GM21360 (cell line): ENCODE results near the gene CST3.
"Not testable (repeated sequence)": the region's sequence is repeated elsewhere in the genome, so short reads cannot be mapped to it uniquely, and the experiment has no call there.

Experiments
- ATAC-seq: cut with Tn5 transposase; IDR thresholded peaks from one replicate; pipeline ENCODE4 v1.9.1; 2021; ENCODE audit warnings: mild to moderate bottlenecking, moderate library complexity; ENCODE audit not compliant: unreplicated experiment

The CST3 gene

GRCh38 chr20:23629542-23630391 lies 8.0 kb downstream of the CST3 start:
- ATAC-seq, result no peak

- ATAC-seq, result no peak
Observed at GRCh38 chr20:23629017-23629541, 8.7 kb downstream of the CST3 start.

- no peak for ATAC-seq
Observed at GRCh38 chr20:23628402-23629016, 9.2 kb downstream of the CST3 start.

GRCh38 chr20:23627501-23627900 lies 10.3 kb downstream of the CST3 start:
- no peak for ATAC-seq

- no peak for ATAC-seq
Observed at GRCh38 chr20:23626040-23626620, 11.6 kb downstream of the CST3 start.

GRCh38 chr20:23625236-23625964 lies 12.4 kb downstream of the CST3 start:
- no peak for ATAC-seq

- no peak for ATAC-seq
Observed at GRCh38 chr20:23624324-23624691, 13.4 kb downstream of the CST3 start.

GRCh38 chr20:23623666-23624323 lies 14.0 kb downstream of the CST3 start:
- ATAC-seq, result no peak

GRCh38 chr20:23622839-23623343 lies 14.9 kb downstream of the CST3 start:
- ATAC-seq, result peak; percentile 84

- ATAC-seq, result not testable (repeated sequence)
Observed at GRCh38 chr20:23622401-23622800, 15.4 kb downstream of the CST3 start.

- ATAC-seq, result not testable (repeated sequence)
Observed at GRCh38 chr20:23620670-23621386, 16.9 kb downstream of the CST3 start.

- no peak for ATAC-seq
Observed at GRCh38 chr20:23614163-23614562, 23.6 kb downstream of the CST3 start.

GRCh38 chr20:23613676-23614075 lies 24.1 kb downstream of the CST3 start:
- no peak for ATAC-seq

- ATAC-seq, result no peak
Observed at GRCh38 chr20:23612396-23612795, 25.4 kb downstream of the CST3 start.

- no peak for ATAC-seq
Observed at GRCh38 chr20:23609486-23610109, 28.2 kb downstream of the CST3 start.

GRCh38 chr20:23608251-23608846 lies 29.4 kb downstream of the CST3 start:
- ATAC-seq, result no peak

- ATAC-seq, result no peak
Observed at GRCh38 chr20:23607497-23608245, 30.1 kb downstream of the CST3 start.

GRCh38 chr20:23606652-23607049 lies 31.1 kb downstream of the CST3 start:
- peak; percentile 87 for ATAC-seq
